Heart left ventricle (tissue), 16 donors: ENCODE data around the gene GNMT. TPM values are rescaled to one million over a fixed set of nuclear protein-coding genes. Genes with fewer than 3 reads are reported as not detected.

Experiments
- ATAC-seq, 4 donors: fragments of 200-7000 bp; cut with Tn5 transposase; one replicate each; pipeline ENCODE4 v1.9.1; 2020 to 2022; ENCODE audit warnings: moderate library complexity in 4 of 4, mild to moderate bottlenecking in 3 of 4, moderate number of reproducible peaks in 1 of 4
- DNase-seq, 5 donors: peaks; one replicate each; pipeline ENCODE4 v3.0.0-alpha.2; 2020
- H3K27ac ChIP-seq, 12 donors: fragments of 200-600 bp; sonication (generic) in 4 of 12; one replicate each; pipeline versions ENCODE4 v1.5.0 to v1.8.0; 2016 to 2022; ENCODE audit warnings: mild to moderate bottlenecking in 2 of 12
- H3K27me3 ChIP-seq, 9 donors: fragments of 200-600 bp; sonication (generic) in 2 of 9; one replicate each; pipeline versions ENCODE4 v1.5.1 to v1.8.0; 2016 to 2022; ENCODE audit warnings: mild to moderate bottlenecking in 3 of 9
- H3K36me3 ChIP-seq, 9 donors: fragments of 200-600 bp; sonication (generic) in 2 of 9; one replicate each; pipeline versions ENCODE4 v1.5.0 to v1.8.0; 2018 to 2022; ENCODE audit warnings: mild to moderate bottlenecking in 2 of 9
- H3K4me1 ChIP-seq, 12 donors: fragments of 200-600 bp; sonication (generic) in 4 of 12; one replicate each; pipeline versions ENCODE4 v1.5.0 to v1.8.0; 2016 to 2022; ENCODE audit warnings: mild to moderate bottlenecking in 3 of 12
- H3K4me3 ChIP-seq, 12 donors: fragments of 200-600 bp; sonication (generic) in 4 of 12; one replicate each; pipeline versions ENCODE4 v1.5.0 to v1.8.0; 2017 to 2022; ENCODE audit warnings: mild to moderate bottlenecking in 9 of 12, moderate library complexity in 4 of 12
- H3K9me3 ChIP-seq, 12 donors: fragments of 200-600 bp; sonication (generic) in 4 of 12; one replicate each; pipeline versions ENCODE4 v1.5.0 to v1.8.0; 2016 to 2022; ENCODE audit warnings: mild to moderate bottlenecking in 1 of 12
- CTCF ChIP-seq, 12 donors: fragments of 200-600 bp; sonication (generic) in 4 of 12; IDR thresholded peaks; one replicate each; pipeline versions ENCODE4 v1.5.0 to v1.8.0; 2018 to 2022; ENCODE audit warnings: antibody characterized with exemption in 12 of 12, mild to moderate bottlenecking in 5 of 12
- POLR2A ChIP-seq, 2 donors: fragments of 450-650 bp; IDR thresholded peaks; one replicate each; pipeline ENCODE4 v1.6.1; 2017; ENCODE audit warnings: antibody characterized with exemption in 2 of 2, mild to moderate bottlenecking in 2 of 2, moderate library complexity in 2 of 2
- WGBS, 4 donors: extraction: QIAGEN DNeasy Blood & Tissue Kit in 2 of 4; methylation state at CpG; one replicate each; pipeline versions ENCODE4 v1.1.5 to v1.1.7; 2013 to 2018; 5-methylcytosine and 5-hydroxymethylcytosine counted together
- intact Hi-C, 10 donors: fragments of 100-400 bp; cut with DNase I; formaldehyde crosslinking; loops; one replicate each; pipeline versions ENCODE4 v1.11.1 to v1.14.2; 2022
- long read RNA-seq, 3 donors: library from polyadenylated mRNA; unstranded; transcript quantifications; one replicate each; pipeline ENCODE4 v2.0.0, GENCODE V29; 2020 to 2021
- polyA plus RNA-seq, 2 donors: library from polyadenylated mRNA; stranded (reverse); fragments of 200-250 nt; gene quantifications; one replicate each; pipeline ENCODE4 v1.2.3, GENCODE V29; 2013
- total RNA-seq, 9 donors: library from RNA; depleted of rRNA in 2 of 9; stranded (reverse); fragments of >200 nt in 2 of 9; fragmentation: NEBNext Ultra II Directional in 3 of 9; extraction: Animal tissue kit (Norgen Biotek cat#: 25700) in 3 of 9; gene quantifications; one replicate each; pipeline versions ENCODE4 v1.1.0 to v1.2.4, GENCODE V29; 2016 to 2023
- donor health status: ischemic (EF 13 %, LVEDD 7.1; RV severe dilation, severe dysfunction).
- donor health status: healthy with polysubstance abuse.
- donor health status: DM: no; HTN: yes; CAD: no.
- donor health status: DM: no; HTN: no; CAD: no.
- donor health status: ischemic (EF 25% LVEDD 6.9; RV normal size, moderate dysfunction).
- donor health status: ischemic (EF 25% LVEDD 5.7; RV mildly dilated, moderate dysfunction).
- donor health status: healthy.
- donor health status: DM: yes; HTN: yes; CAD: no.
- donor health status: ischemic (EF 35%, LVEDD 5.7; RV mildly dilated, moderate dysfunction).
- donor health status: nonischemic (EF 11% LVEDD 7.7; RV severe dilation, severe dysfunction).
- donor health status: DM: yes; HTN: yes; CAD: no.
- donor health status: PGD.
- donor health status: ischemic (EF 29% LVEDD 5.4; RV normal size, mild dysfunction).
- donor health status: nonischemic (EF 23%, LVEDD 6.1; RV moderate dilation, normal function).

Gene GNMT
- total RNA-seq = 10 to 100 TPM in 2 of 9 donors, 1 to 10 TPM in 3, under 1 TPM in 4; 0.36 to 32.0 (median 1.1) TPM
- 1 to 10 TPM; 1.9 to 7.1 TPM for polyA plus RNA-seq
- long read RNA-seq, donor 1, transcript GNMT-201 (6 exons, 1,072 nt) = major isoform, 12 of 14 reads
- long read RNA-seq, donor 1, partial matches to known transcripts = 0 of 14 reads
- long read RNA-seq, donor 1, other reads (novel, unspliced or antisense) = 2 of 14 reads
- long read RNA-seq, donor 2, partial matches to known transcripts = 0 of 1 reads
- long read RNA-seq, donor 2, other reads (novel, unspliced or antisense) = 0 of 1 reads
- long read RNA-seq, donor 3 = 0 reads

- intact Hi-C loops = no loop called here
- Histone ChIP-seq H3K9me3 (no peaks in the 10 kb centered on the region), H3K4me3 (peak within 1 kb of the TSS; percentile 23 to 63 (median 51)), H3K36me3 (peaks cover 0 to 30% (median 21%) of the 10 kb centered on the region in 9 donors), H3K27me3 (peaks cover 0 to 6% (median 0%) of the 10 kb centered on the region in 9 donors), H3K27ac (peak within 1 kb of the TSS in 4 of 12 donors; percentile 19 to 75 (median 35)), H3K4me1 (peaks cover 4 to 18% (median 13%) of the 10 kb centered on the region in 12 donors)
- TF ChIP-seq POLR2A (IDR thresholded peaks at IDR 0.05) (peak in 1 of 2 donors; percentile 18), CTCF (IDR thresholded peaks at IDR 0.05) (no peak)
- ATAC-seq = peak; percentile 50 to 90 (median 80)
- peak; percentile 35 to 79 (median 71) for DNase-seq
- 2 to 5% (median 3%) methylated on average over 21 to 62 of the region's 62 CpGs for WGBS, 4 donors
Observed at GRCh38 chr6:42960243-42961019, at the start of gene GNMT. GNMT (plus strand) TSS chr6:42960754; CDS start chr6:42960768, 14 bp downstream.

GRCh38 chr6:42911171-42912021, 49.2 kb upstream of the GNMT start:
- H3K27me3 ChIP-seq = peaks cover 0 to 27% (median 6%) of the 10 kb centered on the region in 9 donors
- ATAC-seq (no peak), DNase-seq (no peak)
- peak overlapping the region in 10 of 12 donors; percentile 4 to 35 (median 28) for H3K4me3 ChIP-seq
- no peak for TF ChIP-seq CTCF (IDR thresholded peaks at IDR 0.05)
- no peak for TF ChIP-seq POLR2A (IDR thresholded peaks at IDR 0.05)
- no peaks in the 10 kb centered on the region for H3K9me3 ChIP-seq
- no peak overlapping the region for H3K27ac ChIP-seq
- H3K4me1 ChIP-seq = peaks cover 0 to 17% (median 3%) of the 10 kb centered on the region in 12 donors
- no peaks in the 10 kb centered on the region for H3K36me3 ChIP-seq
- WGBS, 4 donors = 9 to 13% (median 11%) methylated on average over 26 to 49 of the region's 49 CpGs
- intact Hi-C loops = no loop called here

GRCh38 chr6:42914546-42914945, 46.0 kb upstream of the GNMT start:
- ATAC-seq = no peak
- peaks cover 0 to 8% (median 3%) of the 10 kb centered on the region in 12 donors for H3K4me1 ChIP-seq
- no peak for DNase-seq
- no peaks in the 10 kb centered on the region for H3K9me3 ChIP-seq
- H3K36me3 ChIP-seq = no peaks in the 10 kb centered on the region
- peaks cover 0 to 27% (median 6%) of the 10 kb centered on the region in 9 donors for H3K27me3 ChIP-seq
- intact Hi-C loops = no loop called here
- no peak overlapping the region for H3K4me3 ChIP-seq
- TF ChIP-seq CTCF (IDR thresholded peaks at IDR 0.05) (no peak), POLR2A (IDR thresholded peaks at IDR 0.05) (no peak)
- 68 to 80% (median 79%) methylated on average over 4 of the region's 4 CpGs for WGBS, 4 donors
- H3K27ac ChIP-seq = no peak overlapping the region
